Esophagus squamous epithelium (tissue), 5 donors: ENCODE measurements around the gene GRIK4. TPM values are rescaled to one million over a fixed set of nuclear protein-coding genes. Genes with fewer than 3 reads are reported as not detected.

Experiments used
- DNase-seq: peaks from one replicate; lab custom pipeline; 2025; lab: John Stamatoyannopoulos, UW
- H3K27ac ChIP-seq, 4 donors: fragments of 200-600 bp; sonication (generic); one replicate each; pipeline ENCODE4 v1.5.1; 2016 to 2019; ENCODE audit warnings: mild to moderate bottlenecking in 1 of 4
- H3K27me3 ChIP-seq, 4 donors: fragments of 200-600 bp; sonication (generic); 1 replicate in 3 of 4; 2 replicates in 1 of 4; pipeline versions ENCODE4 v1.5.1 to v1.6.0; 2017 to 2021; ENCODE audit warnings: antibody characterized with exemption in 1 of 4
- H3K36me3 ChIP-seq, 3 donors: fragments of 200-600 bp; sonication (generic); one replicate each; pipeline ENCODE4 v1.5.1; 2016 to 2019
- H3K4me1 ChIP-seq, 3 donors: fragments of 200-600 bp; sonication (generic); one replicate each; pipeline ENCODE4 v1.5.1; 2017 to 2019
- H3K4me3 ChIP-seq, 4 donors: fragments of 200-600 bp; sonication (generic); 1 replicate in 3 of 4; 2 replicates in 1 of 4; pipeline ENCODE4 v1.5.1; 2016 to 2019; ENCODE audit warnings: mild to moderate bottlenecking in 2 of 4, moderate library complexity in 1 of 4
- H3K9me3 ChIP-seq, 3 donors: fragments of 200-600 bp; sonication (generic); one replicate each; pipeline ENCODE4 v1.5.1; 2016 to 2019
- POLR2A ChIP-seq, 4 donors: fragments of 450-650 bp; IDR thresholded peaks; one replicate each; pipeline ENCODE4 v1.6.1; 2017; ENCODE audit warnings: antibody characterized with exemption in 4 of 4, mild to moderate bottlenecking in 4 of 4, moderate library complexity in 3 of 4
- WGBS, 2 donors: methylation state at CpG; one replicate each; pipeline ENCODE4 v1.1.5; 2018; 5-methylcytosine and 5-hydroxymethylcytosine counted together
- intact Hi-C: fragments of 100-400 bp; cut with DNase I; formaldehyde crosslinking; loops from one replicate; pipeline ENCODE4 v1.15.0; 2022
- total RNA-seq, 4 donors: library from RNA; depleted of rRNA; stranded (reverse); fragments of >200 nt; gene quantifications; one replicate each; pipeline ENCODE4 v1.1.0, GENCODE V29; 2016
- TF ChIP-seq, protein P1 (sequence below), 6 experiments: fragments of 450-650 bp in 4 of 6; fragments of 200-600 bp in 2 of 6; sonication (generic) in 2 of 6; IDR thresholded peaks; one replicate each; pipeline ENCODE4 v1.5.1; 2016 to 2019; ENCODE audit warnings: antibody characterized with exemption in 6 of 6, mild to moderate bottlenecking in 4 of 6, moderate library complexity in 4 of 6
- donor health status: DM: yes; HTN: yes; CAD: no.

GRIK4 gene
- total RNA-seq, 4 donors from 2014 or later: 0.15 to 0.19 TPM; not detected in 2

DNA sequence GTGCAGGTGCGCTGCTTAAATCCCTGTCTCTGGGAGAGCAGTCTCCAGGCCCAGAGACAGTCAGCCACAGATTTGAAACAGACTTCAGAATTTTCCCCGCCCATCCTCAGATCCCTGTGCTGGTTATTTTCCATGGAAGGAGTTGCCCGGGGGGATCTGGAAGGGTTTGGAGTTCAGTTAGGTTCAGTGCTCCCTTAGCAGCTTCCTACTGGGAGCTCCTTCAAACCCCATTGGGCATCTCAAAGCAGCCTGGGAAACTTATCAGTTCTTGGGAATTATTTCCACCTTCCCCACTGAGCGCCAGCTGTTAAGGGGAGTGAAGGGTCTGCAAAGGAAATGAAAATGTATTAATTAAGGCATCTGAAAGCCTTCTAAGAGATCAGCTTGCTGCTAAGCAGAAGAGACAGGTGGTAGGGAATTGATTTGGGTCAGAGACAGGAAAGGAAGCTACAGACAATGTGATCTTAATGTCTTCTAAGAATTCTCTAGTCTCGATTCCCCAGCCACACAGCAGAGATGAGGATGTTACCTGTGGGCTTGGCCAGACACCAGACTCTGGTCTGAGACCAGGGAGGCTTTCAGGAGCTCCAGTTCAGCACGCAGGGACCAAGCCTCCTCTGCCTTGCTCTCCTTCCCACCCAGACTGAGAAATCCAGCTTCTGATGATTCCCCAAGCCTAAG, 406.2 kb downstream of the GRIK4 start:
- Histone ChIP-seq H3K4me3 (no peak overlapping the region), H3K36me3 (no peaks in the 10 kb centered on the region), H3K27ac (no peak overlapping the region), H3K4me1 (peaks cover 0 to 23% (median 5%) of the 10 kb centered on the region in 3 donors), H3K27me3 (peaks cover 0 to 19% (median 0%) of the 10 kb centered on the region in 4 donors), H3K9me3 (no peaks in the 10 kb centered on the region)
- WGBS, 2 donors: 35 to 57% methylated on average over 6 of the region's 6 CpGs
- no peak for DNase-seq
- intact Hi-C loops: no loop called here
- TF ChIP-seq POLR2A (IDR thresholded peaks at IDR 0.05): no peak
- TF ChIP-seq, protein P1, sequence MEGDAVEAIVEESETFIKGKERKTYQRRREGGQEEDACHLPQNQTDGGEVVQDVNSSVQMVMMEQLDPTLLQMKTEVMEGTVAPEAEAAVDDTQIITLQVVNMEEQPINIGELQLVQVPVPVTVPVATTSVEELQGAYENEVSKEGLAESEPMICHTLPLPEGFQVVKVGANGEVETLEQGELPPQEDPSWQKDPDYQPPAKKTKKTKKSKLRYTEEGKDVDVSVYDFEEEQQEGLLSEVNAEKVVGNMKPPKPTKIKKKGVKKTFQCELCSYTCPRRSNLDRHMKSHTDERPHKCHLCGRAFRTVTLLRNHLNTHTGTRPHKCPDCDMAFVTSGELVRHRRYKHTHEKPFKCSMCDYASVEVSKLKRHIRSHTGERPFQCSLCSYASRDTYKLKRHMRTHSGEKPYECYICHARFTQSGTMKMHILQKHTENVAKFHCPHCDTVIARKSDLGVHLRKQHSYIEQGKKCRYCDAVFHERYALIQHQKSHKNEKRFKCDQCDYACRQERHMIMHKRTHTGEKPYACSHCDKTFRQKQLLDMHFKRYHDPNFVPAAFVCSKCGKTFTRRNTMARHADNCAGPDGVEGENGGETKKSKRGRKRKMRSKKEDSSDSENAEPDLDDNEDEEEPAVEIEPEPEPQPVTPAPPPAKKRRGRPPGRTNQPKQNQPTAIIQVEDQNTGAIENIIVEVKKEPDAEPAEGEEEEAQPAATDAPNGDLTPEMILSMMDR (IDR thresholded peaks at IDR 0.05): no peak

DNA sequence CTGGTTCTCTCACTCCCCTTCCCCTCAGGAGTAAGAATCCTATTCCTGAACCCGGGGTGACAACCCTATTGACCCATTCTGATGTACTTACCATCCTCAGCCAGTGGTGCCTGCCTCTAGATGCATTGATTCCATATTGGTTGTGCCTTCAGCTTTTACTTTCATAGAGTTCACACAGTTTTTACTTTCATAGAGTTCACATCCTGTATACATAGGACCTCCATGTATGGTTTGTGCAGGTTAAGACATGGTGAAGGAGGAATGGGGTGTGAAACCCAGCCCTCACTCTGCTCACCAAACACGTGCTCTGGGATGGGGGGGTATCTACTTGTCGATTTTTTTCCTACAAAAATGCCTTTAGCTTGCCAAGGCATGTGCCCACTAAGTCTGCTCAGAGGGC, 406.7 kb downstream of the GRIK4 start:
- no peak overlapping the region for H3K27ac ChIP-seq
- DNase-seq: no peak
- H3K27me3 ChIP-seq: peaks cover 0 to 19% (median 0%) of the 10 kb centered on the region in 4 donors
- intact Hi-C loops: no loop called here
- H3K9me3 ChIP-seq: no peaks in the 10 kb centered on the region
- 11 to 27% methylated on average over 3 of the region's 3 CpGs for WGBS, 2 donors
- peaks cover 0 to 21% (median 5%) of the 10 kb centered on the region in 3 donors for H3K4me1 ChIP-seq
- no peaks in the 10 kb centered on the region for H3K36me3 ChIP-seq
- no peak overlapping the region for H3K4me3 ChIP-seq
- TF ChIP-seq POLR2A (IDR thresholded peaks at IDR 0.05): no peak
- TF ChIP-seq, protein P1 (IDR thresholded peaks at IDR 0.05): no peak

GRCh38 chr11:120919045-120919444, 407.5 kb downstream of the GRIK4 start:
- TF ChIP-seq, protein P1 (IDR thresholded peaks at IDR 0.05): no peak
- TF ChIP-seq POLR2A (IDR thresholded peaks at IDR 0.05): no peak
- Histone ChIP-seq H3K36me3 (no peaks in the 10 kb centered on the region), H3K4me1 (peaks cover 0 to 21% (median 5%) of the 10 kb centered on the region in 3 donors), H3K9me3 (no peaks in the 10 kb centered on the region), H3K4me3 (no peak overlapping the region), H3K27me3 (peaks cover 0 to 19% (median 0%) of the 10 kb centered on the region in 4 donors), H3K27ac (no peak overlapping the region)
- intact Hi-C loops: no loop called here
- no peak for DNase-seq
- 41 to 61% methylated on average over 7 of the region's 7 CpGs for WGBS, 2 donors

DNA sequence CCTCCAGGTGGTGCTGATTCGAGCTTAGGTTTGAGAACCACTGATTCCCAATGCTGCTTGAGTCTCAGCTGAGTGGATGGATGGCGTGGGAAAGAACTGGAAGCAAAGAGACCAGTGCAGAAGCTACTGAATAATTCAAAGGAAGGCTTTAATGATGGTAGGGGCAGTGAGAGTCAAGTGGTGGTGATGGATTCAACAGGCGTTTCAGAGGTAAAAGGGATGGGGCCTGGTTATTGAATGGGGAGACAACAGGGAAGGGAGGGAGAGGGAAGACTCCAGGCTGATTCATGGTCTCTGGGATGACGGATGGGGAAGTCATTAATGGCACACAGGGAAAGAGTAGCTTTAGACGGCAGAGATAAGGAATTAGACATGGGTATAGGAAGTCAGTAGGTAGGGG, 408.0 kb downstream of the GRIK4 start:
- intact Hi-C loops: no loop called here
- H3K27me3 ChIP-seq: peaks cover 0 to 14% (median 0%) of the 10 kb centered on the region in 4 donors
- WGBS, 2 donors: 73 to 76% methylated on average over 5 of the region's 5 CpGs
- no peak for DNase-seq
- TF ChIP-seq, protein P1 (IDR thresholded peaks at IDR 0.05): no peak
- no peak for TF ChIP-seq POLR2A (IDR thresholded peaks at IDR 0.05)
- H3K9me3 ChIP-seq: no peaks in the 10 kb centered on the region
- H3K4me3 ChIP-seq: no peak overlapping the region
- H3K27ac ChIP-seq: no peak overlapping the region
- peaks cover 0 to 21% (median 5%) of the 10 kb centered on the region in 3 donors for H3K4me1 ChIP-seq
- no peaks in the 10 kb centered on the region for H3K36me3 ChIP-seq

- H3K27me3 ChIP-seq: no peaks in the 10 kb centered on the region
- H3K4me3 ChIP-seq: no peak overlapping the region
- no peak overlapping the region for H3K27ac ChIP-seq
- peaks cover 0 to 7% (median 0%) of the 10 kb centered on the region in 3 donors for H3K4me1 ChIP-seq
- TF ChIP-seq, protein P1 (IDR thresholded peaks at IDR 0.05): no peak
- TF ChIP-seq POLR2A (IDR thresholded peaks at IDR 0.05): no peak
- no peaks in the 10 kb centered on the region for H3K9me3 ChIP-seq
- no peaks in the 10 kb centered on the region for H3K36me3 ChIP-seq
- no peak for DNase-seq
- intact Hi-C loops: no loop called here
- 76 to 81% methylated on average over 4 to 9 of the region's 9 CpGs for WGBS, 2 donors
Measured at GRCh38 chr11:120923866-120924508, 412.4 kb downstream of the GRIK4 start.
